ENCODE data around the gene PTX4.
"Not testable (repeated sequence)": the region's sequence is repeated elsewhere in the genome, so short reads cannot be mapped to it uniquely, and the experiment has no call there.

PTX4 gene

DNA sequence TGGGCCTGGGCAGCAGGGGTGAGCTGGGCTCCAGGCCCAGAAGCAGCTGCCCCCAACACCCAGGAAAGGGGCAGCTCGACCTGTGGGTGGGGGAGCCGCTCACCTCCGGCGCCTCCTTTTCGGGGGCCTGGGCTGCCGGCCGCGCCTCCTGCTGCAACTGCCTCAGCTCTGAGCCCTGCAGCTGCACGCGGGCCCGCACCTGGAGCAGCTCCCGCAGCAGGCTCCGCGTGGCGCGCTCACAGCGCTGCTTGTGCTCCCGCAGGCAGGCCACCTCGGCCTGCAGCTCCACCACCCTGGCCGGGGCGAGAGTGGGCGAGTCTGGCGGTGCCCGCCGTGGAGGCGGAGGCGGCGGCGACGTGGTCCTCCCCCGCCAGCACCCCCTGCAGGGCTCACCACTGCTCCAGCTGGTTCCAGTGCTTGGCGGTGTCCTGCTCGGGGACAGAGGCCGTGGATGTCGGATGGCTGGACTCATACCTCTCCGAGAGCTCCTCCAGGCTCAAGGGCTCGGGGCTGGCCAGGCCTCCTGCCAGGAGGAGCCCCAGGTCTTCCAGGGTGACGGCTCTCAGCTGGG lies 45.3 kb downstream of the PTX4 start:
- no peak for DNase-seq (ENCODE audit: low read depth)

DNA sequence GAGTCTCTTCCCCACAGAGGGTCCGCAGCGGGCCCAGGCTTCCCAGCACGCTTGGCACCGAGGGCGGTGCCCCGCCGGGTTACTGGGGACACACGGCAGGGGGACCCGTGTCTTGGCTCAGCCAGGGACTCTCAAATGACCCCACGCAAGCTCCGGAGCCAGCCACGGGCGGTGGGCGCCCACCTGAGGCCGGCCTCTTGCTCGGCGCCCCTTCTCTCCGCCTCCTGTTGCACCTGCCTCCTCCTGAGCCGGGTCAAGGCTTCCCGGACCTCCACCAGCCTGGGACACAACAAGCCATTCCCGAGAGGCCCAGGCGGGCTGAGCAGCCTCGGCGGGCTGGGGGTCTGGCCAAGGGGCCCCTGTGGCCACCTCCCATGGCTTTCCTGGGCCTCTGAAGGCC lies 46.0 kb downstream of the PTX4 start:
- no peak for DNase-seq (ENCODE audit: low read depth)

DNA sequence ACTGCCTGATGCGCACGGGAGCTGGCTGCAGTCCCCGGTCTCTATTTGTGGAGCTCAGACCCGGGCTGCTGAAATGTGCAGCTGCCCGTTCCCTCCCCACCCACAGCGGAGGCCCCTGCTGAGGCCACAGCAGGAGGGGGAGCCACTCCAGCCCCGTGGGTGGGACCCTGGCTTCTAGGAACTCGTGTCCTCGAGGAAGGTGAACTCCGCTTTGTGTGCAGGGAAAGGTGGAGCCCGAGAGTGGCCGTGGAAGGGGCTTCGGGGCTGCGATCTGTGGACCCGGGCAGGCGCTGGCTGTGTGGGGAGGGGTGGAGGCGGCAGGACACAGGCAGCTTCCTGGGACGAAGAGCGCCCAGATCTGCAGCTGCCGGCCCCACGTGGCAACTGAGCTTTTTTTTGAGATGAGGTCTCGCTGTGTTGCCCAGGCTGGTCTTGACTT lies 47.3 kb downstream of the PTX4 start:
- DNase-seq (ENCODE audit: low read depth), result no peak

DNA sequence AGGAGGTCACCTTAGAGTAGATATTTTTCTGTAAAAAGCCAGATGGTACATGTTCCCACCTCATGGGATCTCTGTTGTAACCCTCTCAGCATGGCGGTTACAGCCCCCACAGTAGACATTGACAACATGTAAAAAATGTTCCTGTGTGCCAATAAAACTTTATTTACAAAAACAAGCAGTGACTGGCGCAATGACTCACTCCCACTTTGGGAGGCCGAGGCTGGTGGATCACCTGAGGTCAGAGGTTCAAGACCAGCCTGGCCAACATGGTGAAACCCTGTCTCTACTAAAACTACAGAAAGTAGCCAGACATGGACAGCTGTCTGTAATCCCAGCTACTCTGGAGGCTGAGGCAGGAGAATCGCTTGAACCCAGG lies 49.1 kb downstream of the PTX4 start:
- not testable (repeated sequence) for DNase-seq (ENCODE audit: low read depth)

DNA sequence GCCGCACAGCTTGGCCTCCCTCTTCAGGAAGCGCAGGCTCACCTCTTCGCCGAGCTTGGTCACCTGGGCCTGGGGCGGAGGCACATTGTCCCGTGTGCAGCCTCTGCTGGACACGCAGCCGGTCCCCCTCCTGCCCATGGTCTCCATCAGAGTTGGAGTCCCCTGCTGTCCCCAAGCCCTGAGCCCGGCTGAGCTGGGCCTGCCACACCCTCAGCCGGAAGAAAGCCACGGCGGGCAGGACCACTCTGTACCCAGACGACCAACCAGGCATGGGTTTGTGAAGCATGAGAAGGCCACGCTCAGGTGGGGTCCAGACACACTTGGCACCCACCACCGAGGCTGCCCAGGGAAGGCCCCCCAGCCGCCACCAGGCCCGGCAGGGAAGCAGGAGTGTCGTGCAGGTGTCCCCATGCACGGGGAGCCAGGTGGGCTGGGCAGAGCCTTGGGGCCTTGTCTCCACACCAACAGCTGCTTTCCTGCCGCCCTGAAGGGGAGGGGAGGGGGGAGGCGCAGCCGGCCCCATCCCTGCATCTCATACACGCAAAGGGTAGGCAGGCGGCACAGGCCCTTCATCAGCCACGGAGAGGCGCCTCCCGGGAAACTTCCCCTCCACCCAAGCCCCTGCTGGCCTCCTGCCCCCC lies 49.6 kb downstream of the PTX4 start:
- DNase-seq (ENCODE audit: low read depth), result no peak

DNA sequence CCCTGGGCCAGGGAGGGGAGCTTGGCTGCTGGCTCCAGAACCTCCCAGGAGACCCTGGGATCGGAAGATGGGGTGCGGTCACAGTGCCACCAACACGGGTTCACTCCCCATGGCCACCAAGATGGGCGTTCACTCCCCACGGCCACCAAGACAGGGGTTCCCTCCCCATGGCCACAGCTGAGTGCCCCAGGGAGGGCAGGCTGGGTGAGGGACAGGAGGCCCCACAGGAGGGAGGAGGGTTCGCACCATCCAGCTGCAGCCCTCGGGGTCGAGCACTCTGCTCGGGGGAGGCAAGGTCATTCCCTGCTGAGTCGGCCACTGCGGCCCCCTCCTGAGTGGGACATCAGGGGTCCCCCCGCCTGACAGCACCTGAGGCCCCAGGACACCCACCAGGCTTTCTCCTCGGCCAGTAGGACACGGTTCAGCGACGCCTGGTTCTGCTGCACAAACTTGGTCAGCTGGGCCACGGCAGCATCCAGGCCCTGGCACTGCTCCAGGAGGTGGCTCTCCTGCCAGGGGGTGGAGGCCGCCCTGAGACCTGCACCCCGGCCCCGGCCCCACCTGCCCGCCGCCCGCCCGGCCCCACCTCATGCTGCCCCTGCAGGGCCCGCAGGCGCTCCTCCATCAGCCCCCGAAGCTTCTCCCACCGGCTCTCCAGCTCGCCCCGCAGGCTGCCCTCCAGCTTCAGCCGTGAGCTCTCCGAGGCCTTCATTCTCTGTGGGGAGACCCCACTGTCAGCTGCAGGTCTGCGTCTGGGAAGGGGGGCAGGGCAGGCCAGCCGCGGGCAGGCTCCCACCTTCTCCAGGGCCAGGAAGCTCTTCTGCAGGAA lies 50.3 kb downstream of the PTX4 start:
- no peak for DNase-seq (ENCODE audit: low read depth)

DNA sequence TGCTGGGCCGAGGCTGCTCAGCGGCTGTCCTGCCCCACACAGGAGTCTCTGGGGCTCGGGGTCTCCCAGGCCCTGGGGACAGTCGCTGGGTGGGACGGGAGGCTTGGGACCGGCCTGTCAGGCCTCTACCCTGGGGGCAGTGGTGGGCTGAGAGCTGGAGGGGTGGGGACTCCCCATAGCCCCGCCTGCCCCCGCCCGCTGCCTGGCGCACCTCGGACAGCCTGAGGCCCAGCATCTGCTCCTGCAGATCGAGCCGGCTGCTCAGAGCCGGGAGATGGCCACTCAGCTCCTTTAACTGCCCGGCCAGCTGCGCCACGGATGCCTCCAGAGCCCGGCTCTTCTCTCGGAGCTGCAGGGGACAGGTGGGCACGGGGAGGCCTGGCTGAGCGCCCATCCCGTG lies 51.1 kb downstream of the PTX4 start:
- DNase-seq (ENCODE audit: low read depth), result no peak

DNA sequence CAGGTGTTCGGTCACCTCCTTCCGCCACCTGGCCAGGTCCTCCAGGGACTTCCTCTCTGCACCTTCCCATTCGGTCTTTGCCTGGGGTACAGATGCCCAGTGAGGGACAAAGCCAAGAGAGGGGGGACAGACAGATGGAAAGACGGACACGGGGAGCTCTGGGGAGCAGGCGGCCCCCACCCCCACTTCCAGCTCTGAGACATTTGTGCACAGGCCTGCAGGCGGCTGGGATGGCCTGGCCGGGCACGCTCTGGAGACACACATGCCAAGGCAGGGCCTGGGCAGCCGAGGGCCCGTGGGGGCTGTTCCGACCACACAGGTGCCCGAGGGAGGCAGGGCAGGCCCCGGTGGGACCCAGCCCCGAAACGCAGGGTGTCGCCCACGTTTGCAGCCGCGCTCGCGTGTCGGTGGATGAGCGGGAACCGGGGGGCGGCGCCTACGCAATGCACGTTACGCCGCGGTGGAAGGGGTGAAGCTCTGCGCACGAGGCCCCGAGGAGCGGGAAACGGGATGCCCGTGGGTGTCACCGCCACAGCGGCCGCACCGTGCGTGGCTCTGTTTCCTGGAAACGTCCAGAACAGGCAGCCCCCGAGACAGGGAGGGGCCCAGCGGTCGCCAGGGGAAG lies 51.9 kb downstream of the PTX4 start:
- DNase-seq (ENCODE audit: low read depth), result no peak

DNA sequence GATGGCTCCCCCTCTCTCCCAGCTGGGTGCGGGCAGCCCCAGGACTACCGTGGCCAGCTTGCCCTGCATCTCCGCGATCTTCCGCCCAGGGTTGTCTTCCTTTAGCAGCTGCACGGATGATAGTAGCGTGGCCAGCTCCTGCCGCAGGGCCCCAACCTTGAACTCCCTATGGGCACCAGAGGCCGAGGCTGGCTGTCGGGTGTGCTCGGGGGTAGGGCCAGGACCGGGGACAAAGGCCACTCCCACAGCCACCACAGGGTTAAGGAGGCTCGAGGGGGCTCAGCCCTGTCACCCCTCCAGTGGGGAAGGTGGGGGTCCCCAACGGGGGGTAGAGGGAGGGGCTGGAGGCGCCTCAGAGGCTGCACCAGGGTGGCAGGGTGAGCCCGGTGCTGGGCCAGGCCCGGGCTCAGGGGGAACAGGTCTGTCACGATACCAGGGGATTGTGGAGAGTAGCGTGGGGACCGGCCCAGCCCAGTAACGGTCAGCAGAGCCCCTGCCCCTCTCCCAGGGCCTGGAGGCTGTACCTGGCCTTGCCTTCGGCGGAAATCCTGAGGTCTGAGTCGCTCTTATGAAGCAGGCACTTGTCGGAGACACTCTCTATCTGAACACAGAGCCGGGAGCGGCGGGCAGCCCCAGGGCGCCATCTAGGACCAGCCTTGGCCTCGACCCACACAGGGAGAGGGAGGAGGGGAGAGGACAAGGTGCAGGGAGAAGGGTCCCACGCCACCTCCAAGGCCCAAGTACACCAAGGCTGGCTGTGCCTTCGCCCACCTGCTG lies 52.6 kb downstream of the PTX4 start:
- DNase-seq (ENCODE audit: low read depth), result no peak
